Loucy (cell line): ENCODE data around the gene AHRR.

Source experiments
- CTCF ChIP-seq: fragments of 200-600 bp; sonication (generic); conservative IDR thresholded peaks from 2 replicates; pipeline ENCODE4 v1.5.1; 2014; ENCODE audit warnings: mild to moderate bottlenecking, antibody characterized with exemption, low read length
- EZH2phosphoT487 ChIP-seq: fragments of 200-600 bp; IDR thresholded peaks from 2 replicates; pipeline ENCODE4 v1.6.1; 2018; ENCODE audit warnings: antibody characterized with exemption, mild to moderate bottlenecking, moderate library complexity, borderline replicate concordance

DNA sequence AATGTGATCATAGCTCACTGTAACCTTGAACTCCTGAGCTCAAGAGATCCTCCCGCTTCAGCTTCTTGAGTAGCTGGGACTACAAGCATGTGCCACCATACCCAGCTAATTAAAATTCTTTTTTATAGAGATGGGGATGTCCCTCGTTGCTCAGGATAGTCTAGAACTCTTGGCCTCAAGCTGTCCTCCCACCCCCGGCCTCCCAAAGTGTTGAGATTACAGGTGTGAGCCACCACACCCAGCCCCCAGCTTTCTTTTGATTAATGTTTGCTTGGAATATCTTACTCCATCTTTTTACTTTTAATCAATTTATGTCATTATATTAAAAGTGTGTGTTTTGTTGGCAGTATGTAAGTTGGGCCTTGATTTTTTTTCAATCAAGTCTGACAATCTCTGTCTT is 62.1 kb downstream of the AHRR start:
- no peak for TF ChIP-seq CTCF
- no peak for TF ChIP-seq EZH2phosphoT487
